ENCODE data around the gene DENND1A.

DENND1A gene

GRCh38 chr9:123556464-123557435 lies 373.2 kb downstream of the DENND1A start:
- Histone ChIP-seq H4K20me1 (ENCODE audit: insufficient read depth, low read length, poor library complexity, severe bottlenecking) (no peaks in the 10 kb centered on the region), H3K9ac (ENCODE audit: low read depth, low read length, poor library complexity, severe bottlenecking) (no peak overlapping the region), H3K36me3 (ENCODE audit: insufficient read depth, low read length) (no peaks in the 10 kb centered on the region), H3K9me3 (ENCODE audit: insufficient read depth, low read depth, low read length) (no peaks in the 10 kb centered on the region), H3F3A (ENCODE audit: low read depth) (no peaks in the 10 kb centered on the region), H3K9me2 (replicated peaks; ENCODE audit: low read depth, low read length) (no peaks in the 10 kb centered on the region), H3K27me3 (ENCODE audit: insufficient read depth, low read length, poor library complexity, severe bottlenecking) (no peaks in the 10 kb centered on the region), H3K79me2 (ENCODE audit: insufficient read depth, low read length) (no peaks in the 10 kb centered on the region), H3K4me3 (ENCODE audit: low read length, poor library complexity, severe bottlenecking) (no peak overlapping the region), H3K4me2 (ENCODE audit: low read depth, low read length, poor library complexity, severe bottlenecking) (peak overlapping the region; percentile 50), H3K4me1 (ENCODE audit: insufficient read depth, low read length, poor library complexity, severe bottlenecking) (peaks cover 10% of the 10 kb centered on the region), H2AFZ (ENCODE audit: low read length) (no peak overlapping the region)
- no peak for TF ChIP-seq CTCF (conservative IDR thresholded peaks at IDR 0.05; ENCODE audit: low read length)
- TF ChIP-seq EZH2phosphoT487 (IDR thresholded peaks at IDR 0.05; ENCODE audit: borderline replicate concordance): no peak

DNA sequence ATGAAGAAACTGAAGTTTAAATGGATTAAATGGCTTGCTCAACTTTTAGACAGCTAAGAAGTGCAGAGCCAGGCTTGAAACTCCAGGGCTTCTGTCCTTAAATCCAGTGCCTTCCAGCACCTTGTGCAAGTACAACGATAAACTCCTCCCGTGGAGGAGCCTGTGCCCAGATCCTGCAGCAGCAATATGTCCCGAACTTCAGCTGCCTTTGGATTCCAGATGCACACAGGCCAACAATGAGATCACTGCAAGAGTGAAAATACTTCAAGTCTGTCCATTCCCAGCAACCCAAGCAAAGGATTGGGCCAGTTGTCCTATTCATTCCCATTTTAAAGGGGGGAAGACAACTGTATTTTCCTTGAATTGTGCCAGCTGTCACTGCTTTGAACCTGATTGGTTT lies 374.3 kb downstream of the DENND1A start:
- Histone ChIP-seq H3K9me3 (ENCODE audit: insufficient read depth, low read depth, low read length) (no peaks in the 10 kb centered on the region), H3K4me3 (ENCODE audit: low read length, poor library complexity, severe bottlenecking) (no peak overlapping the region), H3F3A (ENCODE audit: low read depth) (no peaks in the 10 kb centered on the region), H3K4me1 (ENCODE audit: insufficient read depth, low read length, poor library complexity, severe bottlenecking) (peaks cover 10% of the 10 kb centered on the region), H3K4me2 (ENCODE audit: low read depth, low read length, poor library complexity, severe bottlenecking) (no peak overlapping the region), H3K36me3 (ENCODE audit: insufficient read depth, low read length) (no peaks in the 10 kb centered on the region), H3K9ac (ENCODE audit: low read depth, low read length, poor library complexity, severe bottlenecking) (no peak overlapping the region), H2AFZ (ENCODE audit: low read length) (no peak overlapping the region), H4K20me1 (ENCODE audit: insufficient read depth, low read length, poor library complexity, severe bottlenecking) (no peaks in the 10 kb centered on the region), H3K9me2 (replicated peaks; ENCODE audit: low read depth, low read length) (no peaks in the 10 kb centered on the region), H3K27me3 (ENCODE audit: insufficient read depth, low read length, poor library complexity, severe bottlenecking) (no peaks in the 10 kb centered on the region), H3K79me2 (ENCODE audit: insufficient read depth, low read length) (no peaks in the 10 kb centered on the region)
- TF ChIP-seq EZH2phosphoT487 (IDR thresholded peaks at IDR 0.05; ENCODE audit: borderline replicate concordance) (no peak), CTCF (conservative IDR thresholded peaks at IDR 0.05; ENCODE audit: low read length) (no peak)

- TF ChIP-seq EZH2phosphoT487 (IDR thresholded peaks at IDR 0.05; ENCODE audit: borderline replicate concordance) (no peak), CTCF (conservative IDR thresholded peaks at IDR 0.05; ENCODE audit: low read length) (no peak)
- no peaks in the 10 kb centered on the region for H3K9me3 ChIP-seq (ENCODE audit: insufficient read depth, low read depth, low read length)
- H3K4me2 ChIP-seq (ENCODE audit: low read depth, low read length, poor library complexity, severe bottlenecking): no peak overlapping the region
Observed at GRCh38 chr9:123552530-123552929, 377.4 kb downstream of the DENND1A start.

More at GRCh38 chr9:123552530-123552929, 377.4 kb downstream of the DENND1A start:
- Histone ChIP-seq H3K9ac (ENCODE audit: low read depth, low read length, poor library complexity, severe bottlenecking) (no peak overlapping the region), H3K4me1 (ENCODE audit: insufficient read depth, low read length, poor library complexity, severe bottlenecking) (peaks cover 10% of the 10 kb centered on the region), H4K20me1 (ENCODE audit: insufficient read depth, low read length, poor library complexity, severe bottlenecking) (no peaks in the 10 kb centered on the region), H3F3A (ENCODE audit: low read depth) (no peaks in the 10 kb centered on the region), H3K79me2 (ENCODE audit: insufficient read depth, low read length) (no peaks in the 10 kb centered on the region), H2AFZ (ENCODE audit: low read length) (no peak overlapping the region), H3K36me3 (ENCODE audit: insufficient read depth, low read length) (no peaks in the 10 kb centered on the region), H3K9me2 (replicated peaks; ENCODE audit: low read depth, low read length) (no peaks in the 10 kb centered on the region), H3K4me3 (ENCODE audit: low read length, poor library complexity, severe bottlenecking) (no peak overlapping the region), H3K27me3 (ENCODE audit: insufficient read depth, low read length, poor library complexity, severe bottlenecking) (no peaks in the 10 kb centered on the region)
